Sigmoid colon (tissue), 4 donors: ENCODE data around the gene TRMT61A.

Experiments
- EP300 ChIP-seq, 4 donors: sonication (generic); formaldehyde crosslinking; IDR thresholded peaks; one replicate each; pipeline ENCODE4 v1.6.1; 2017; ENCODE audit warnings: antibody characterized with exemption in 4 of 4
- POLR2A ChIP-seq, 2 donors: fragments of 450-650 bp; IDR thresholded peaks; one replicate each; pipeline ENCODE4 v1.6.1; 2016; ENCODE audit warnings: antibody characterized with exemption in 2 of 2, mild to moderate bottlenecking in 2 of 2, moderate library complexity in 2 of 2
- POLR2AphosphoS5 ChIP-seq, 4 donors: sonication (generic); formaldehyde crosslinking; IDR thresholded peaks; one replicate each; pipeline ENCODE4 v1.6.1; 2017; ENCODE audit warnings: antibody characterized with exemption in 4 of 4
- TF ChIP-seq, protein P1 (sequence below), 4 experiments: fragments of 450-650 bp in 3 of 4; fragments of 200-600 bp in 1 of 4; IDR thresholded peaks; one replicate each; pipeline ENCODE4 v1.5.1; 2016 to 2019; ENCODE audit warnings: antibody characterized with exemption in 4 of 4, mild to moderate bottlenecking in 3 of 4, moderate library complexity in 2 of 4

DNA sequence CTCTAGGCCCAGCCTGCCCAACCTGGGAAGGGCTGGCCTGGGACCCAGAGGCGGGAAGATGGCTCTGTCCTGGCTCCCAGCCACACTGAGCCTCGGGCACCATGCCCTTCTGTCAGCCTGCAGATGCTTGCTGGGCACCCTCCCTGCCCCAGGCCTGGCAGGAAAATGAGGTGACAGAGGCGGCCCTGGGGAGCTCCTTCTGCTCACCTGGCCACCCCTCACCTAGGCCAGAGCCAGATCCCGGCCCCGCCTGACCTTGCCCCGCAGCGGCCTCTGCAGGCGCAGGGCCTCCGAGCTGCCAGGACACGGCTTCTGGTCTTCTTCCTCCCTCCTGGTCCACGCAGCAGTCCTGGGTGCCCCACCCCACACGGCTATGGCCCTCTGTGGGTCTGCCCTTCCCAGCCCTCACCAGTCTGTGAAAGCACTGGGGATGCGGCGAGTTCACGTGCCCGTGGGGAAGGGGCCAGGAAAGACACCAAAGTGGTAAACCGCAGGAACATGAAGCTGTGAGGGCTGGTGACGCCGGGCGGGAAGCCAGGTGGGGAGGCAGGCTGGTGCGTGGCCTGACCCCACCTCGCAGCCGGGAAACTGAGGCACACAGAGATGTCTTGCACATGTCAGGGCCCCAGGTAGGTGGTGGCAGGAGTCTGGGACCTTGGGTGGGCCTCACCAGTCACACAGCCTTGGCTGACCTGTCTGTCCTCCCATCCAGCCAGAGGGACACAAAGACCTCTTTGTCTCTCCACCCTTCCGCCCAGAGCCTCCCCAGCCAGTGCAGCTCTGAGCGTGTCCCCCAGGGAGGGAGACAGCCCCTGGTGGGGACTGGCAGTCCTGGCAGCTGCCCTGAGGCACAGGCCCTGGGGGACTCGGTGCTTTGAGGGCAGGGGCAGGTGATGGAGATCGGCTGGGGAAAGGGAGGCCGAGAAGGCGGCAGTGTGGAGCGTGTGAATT is 20.6 kb downstream of the TRMT61A start:
- TF ChIP-seq, protein P1, sequence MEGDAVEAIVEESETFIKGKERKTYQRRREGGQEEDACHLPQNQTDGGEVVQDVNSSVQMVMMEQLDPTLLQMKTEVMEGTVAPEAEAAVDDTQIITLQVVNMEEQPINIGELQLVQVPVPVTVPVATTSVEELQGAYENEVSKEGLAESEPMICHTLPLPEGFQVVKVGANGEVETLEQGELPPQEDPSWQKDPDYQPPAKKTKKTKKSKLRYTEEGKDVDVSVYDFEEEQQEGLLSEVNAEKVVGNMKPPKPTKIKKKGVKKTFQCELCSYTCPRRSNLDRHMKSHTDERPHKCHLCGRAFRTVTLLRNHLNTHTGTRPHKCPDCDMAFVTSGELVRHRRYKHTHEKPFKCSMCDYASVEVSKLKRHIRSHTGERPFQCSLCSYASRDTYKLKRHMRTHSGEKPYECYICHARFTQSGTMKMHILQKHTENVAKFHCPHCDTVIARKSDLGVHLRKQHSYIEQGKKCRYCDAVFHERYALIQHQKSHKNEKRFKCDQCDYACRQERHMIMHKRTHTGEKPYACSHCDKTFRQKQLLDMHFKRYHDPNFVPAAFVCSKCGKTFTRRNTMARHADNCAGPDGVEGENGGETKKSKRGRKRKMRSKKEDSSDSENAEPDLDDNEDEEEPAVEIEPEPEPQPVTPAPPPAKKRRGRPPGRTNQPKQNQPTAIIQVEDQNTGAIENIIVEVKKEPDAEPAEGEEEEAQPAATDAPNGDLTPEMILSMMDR (IDR thresholded peaks at IDR 0.05): no peak
- TF ChIP-seq EP300 (IDR thresholded peaks at IDR 0.05) (no peak), POLR2A (IDR thresholded peaks at IDR 0.05) (no peak), POLR2AphosphoS5 (IDR thresholded peaks at IDR 0.05) (no peak)
